Measurements from ENCODE around the gene LRP1B.

GRCh38 chr2:140876015-140876414, 1254.8 kb downstream of the LRP1B start:
- TF ChIP-seq, protein P1, sequence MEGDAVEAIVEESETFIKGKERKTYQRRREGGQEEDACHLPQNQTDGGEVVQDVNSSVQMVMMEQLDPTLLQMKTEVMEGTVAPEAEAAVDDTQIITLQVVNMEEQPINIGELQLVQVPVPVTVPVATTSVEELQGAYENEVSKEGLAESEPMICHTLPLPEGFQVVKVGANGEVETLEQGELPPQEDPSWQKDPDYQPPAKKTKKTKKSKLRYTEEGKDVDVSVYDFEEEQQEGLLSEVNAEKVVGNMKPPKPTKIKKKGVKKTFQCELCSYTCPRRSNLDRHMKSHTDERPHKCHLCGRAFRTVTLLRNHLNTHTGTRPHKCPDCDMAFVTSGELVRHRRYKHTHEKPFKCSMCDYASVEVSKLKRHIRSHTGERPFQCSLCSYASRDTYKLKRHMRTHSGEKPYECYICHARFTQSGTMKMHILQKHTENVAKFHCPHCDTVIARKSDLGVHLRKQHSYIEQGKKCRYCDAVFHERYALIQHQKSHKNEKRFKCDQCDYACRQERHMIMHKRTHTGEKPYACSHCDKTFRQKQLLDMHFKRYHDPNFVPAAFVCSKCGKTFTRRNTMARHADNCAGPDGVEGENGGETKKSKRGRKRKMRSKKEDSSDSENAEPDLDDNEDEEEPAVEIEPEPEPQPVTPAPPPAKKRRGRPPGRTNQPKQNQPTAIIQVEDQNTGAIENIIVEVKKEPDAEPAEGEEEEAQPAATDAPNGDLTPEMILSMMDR (IDR thresholded peaks at IDR 0.05) = no peak
- TF ChIP-seq ZFX (IDR thresholded peaks at IDR 0.05; ENCODE audit: borderline replicate concordance) = no peak
